HG03060 (cell line): ENCODE data around the gene FAM169A.
"Not testable (repeated sequence)": the region's sequence is repeated elsewhere in the genome, so short reads cannot be mapped to it uniquely, and the experiment has no call there.

Source experiments
- ATAC-seq: cut with Tn5 transposase; IDR thresholded peaks from one replicate; pipeline ENCODE4 v1.9.1; 2021; ENCODE audit warnings: low read depth, moderate number of reproducible peaks; ENCODE audit not compliant: unreplicated experiment

The FAM169A gene

GRCh38 chr5:74810915-74811314 is 55.3 kb downstream of the FAM169A start:
- no peak for ATAC-seq

DNA sequence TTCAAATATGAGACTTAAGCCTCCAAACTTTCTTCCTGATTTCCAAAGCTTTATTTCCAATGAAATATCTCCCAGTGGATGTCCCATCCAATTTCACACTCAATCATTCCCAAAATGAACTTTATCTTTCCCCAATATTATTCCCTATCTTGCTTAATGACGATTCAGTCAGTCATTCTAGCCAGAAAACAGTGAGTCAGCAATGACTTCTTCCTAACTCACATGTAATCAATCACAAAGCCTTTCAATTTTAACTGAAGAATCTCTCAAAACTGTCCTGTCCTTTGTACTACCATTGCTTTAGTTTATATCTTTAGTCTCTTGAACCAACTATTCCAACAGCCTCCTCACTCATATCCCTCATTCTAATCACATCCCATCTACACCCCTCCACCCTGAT is 64.2 kb downstream of the FAM169A start:
- ATAC-seq, result no peak

GRCh38 chr5:74801197-74801596 is 65.0 kb downstream of the FAM169A start:
- ATAC-seq, result no peak

- ATAC-seq, result no peak
Observed at GRCh38 chr5:74798977-74799911, 66.9 kb downstream of the FAM169A start.

DNA sequence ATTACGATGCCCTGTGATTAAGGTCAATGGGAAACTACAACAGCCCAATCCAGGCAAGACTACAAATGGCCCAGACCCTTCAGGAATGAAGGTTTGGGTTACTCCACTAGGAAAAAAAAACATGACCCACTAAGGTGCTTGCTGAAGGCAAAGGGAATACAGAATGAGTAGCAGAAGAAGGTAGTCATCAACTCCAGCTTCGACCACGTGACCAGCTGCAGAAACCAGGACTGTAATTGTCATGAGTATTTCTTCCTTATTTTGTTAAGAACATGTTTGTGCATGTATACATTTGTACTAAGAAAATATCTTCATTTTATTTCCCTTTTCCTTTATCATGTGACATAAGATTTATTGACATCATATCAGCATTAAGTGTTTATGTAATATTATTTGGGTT is 74.5 kb downstream of the FAM169A start:
- ATAC-seq, result not testable (repeated sequence)

- no peak for ATAC-seq
Observed at GRCh38 chr5:74787424-74787823, 78.8 kb downstream of the FAM169A start.

GRCh38 chr5:74786851-74787250 is 79.3 kb downstream of the FAM169A start:
- no peak for ATAC-seq

- ATAC-seq, result no peak
Observed at GRCh38 chr5:74778609-74779008, 87.6 kb downstream of the FAM169A start.

DNA sequence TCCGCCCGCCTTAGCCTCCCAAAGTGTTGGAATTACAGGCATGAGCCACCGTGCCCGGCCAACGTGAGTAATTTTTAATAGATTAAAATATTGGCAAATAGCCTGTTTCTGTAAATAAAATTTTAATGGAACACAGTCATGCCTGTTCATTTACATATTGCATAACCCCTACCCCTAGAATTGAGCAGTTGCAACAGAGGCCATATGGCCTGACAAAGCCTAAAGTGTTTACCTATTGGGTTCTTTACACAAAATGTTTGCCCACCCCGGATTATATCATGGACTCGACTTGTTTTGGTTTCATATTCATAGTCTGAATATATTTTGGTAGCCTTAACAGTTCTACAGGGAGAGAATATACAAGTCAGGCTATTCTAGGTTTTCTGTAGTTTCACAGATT is 93.8 kb downstream of the FAM169A start:
- no peak for ATAC-seq

DNA sequence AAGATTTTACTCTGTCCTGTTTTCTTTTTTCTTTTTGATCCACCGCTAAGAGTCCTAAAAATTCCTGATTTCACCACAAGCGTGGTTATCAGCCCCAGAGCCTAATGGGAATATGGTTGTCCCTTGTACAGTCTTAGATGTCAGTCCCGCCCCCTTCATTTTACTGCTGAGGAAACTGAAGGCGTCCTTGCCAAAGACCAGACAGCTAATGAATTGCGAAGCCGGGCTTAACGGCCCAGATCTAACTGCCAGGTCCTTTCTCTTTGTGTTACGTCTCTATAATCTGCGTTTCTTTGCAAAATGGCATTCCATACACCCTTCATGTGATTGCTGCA is 98.6 kb downstream of the FAM169A start:
- no peak for ATAC-seq

DNA sequence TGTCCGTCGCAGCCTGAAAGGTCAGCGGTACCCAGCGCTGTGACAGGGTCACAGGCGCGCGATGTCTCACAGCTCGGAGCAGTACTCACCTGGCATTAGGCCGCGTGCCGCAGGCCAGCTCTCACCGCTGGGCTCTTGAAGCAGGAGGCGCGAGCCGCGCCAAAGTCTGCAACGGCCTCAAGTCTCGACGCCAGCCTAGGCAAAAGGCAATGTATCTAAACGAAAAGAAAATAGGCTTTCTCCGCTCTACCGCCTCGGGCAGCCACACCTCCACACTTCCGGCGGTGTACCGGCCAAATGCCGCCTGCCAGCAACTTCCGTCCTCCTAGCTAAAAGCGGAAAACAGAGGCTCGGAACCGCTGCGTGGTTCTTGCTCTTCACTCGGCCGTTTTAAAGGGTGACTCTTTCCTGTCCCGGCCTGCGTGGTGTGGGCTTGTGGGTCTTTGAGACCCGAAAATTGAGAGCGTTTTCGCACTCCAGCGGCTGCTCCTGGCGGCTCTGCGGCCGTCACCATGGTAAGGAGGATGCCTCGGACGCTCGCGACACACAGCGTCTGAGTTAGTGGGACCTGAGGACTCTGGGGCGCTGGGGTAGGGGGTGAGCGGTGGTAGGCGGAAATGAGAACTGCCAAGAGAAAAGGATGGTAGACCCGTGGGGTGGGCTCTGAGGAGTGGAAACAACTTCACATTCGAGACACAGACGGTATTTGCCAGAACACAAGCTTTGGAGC is 99.2 kb downstream of the FAM169A start, which contains the start of the genes GFM2 and NSA2:
TSS of gene GFM2 (minus strand) at position 269 of the 730 bp plus-strand sequence. CDS start 3,375 bp downstream, outside the sequence.
TSS of gene NSA2 (plus strand) at position 401 of the 730 bp plus-strand sequence. CDS start at position 513, 112 bp downstream.
- peak; percentile 85 for ATAC-seq

- ATAC-seq, result no peak
Observed at GRCh38 chr5:74766418-74766848, 99.8 kb downstream of the FAM169A start.

DNA sequence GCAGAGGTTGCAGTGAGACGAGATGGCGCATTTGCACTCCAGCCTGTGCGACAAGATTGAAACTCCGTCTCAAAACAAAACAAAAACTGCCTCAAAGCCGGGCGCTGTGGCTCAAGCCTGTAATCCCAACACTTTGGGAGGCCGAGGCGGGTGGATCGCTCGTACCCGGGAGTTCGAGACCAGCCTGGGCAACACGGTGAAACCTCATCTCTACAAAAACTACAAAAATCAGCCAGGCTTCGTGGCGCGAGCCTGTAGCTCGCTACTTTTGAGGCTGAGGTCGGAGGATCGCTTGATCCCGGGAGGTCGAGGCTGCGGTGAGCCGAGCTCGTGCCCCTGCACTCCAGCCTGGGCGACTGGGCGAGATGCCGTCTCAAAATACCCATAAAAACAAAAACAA is 100.3 kb downstream of the FAM169A start:
- ATAC-seq, result no peak

- ATAC-seq, result no peak
Observed at GRCh38 chr5:74765201-74765600, 101.0 kb downstream of the FAM169A start.

GRCh38 chr5:74763504-74763903 is 102.7 kb downstream of the FAM169A start:
- ATAC-seq, result no peak

GRCh38 chr5:74762599-74762998 is 103.6 kb downstream of the FAM169A start:
- ATAC-seq, result no peak

DNA sequence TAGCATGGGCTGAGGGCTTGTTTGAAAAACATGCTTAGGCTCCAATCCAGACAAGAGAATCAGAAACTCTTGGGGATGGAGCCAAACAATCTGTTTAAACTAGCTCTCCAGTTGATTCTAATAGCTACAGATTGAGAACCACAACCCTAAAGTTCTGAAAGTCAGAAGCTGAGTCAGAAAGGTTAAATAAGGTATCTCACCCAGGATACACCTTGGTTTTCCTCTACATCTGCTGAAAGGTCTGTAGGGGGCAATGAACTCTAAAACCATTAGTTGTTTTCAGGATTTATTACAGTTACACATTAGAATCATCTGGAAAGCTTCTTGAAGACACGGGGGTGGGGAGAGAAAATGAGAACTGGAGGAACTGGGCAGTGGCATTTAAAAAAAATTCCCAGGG is 104.9 kb downstream of the FAM169A start:
- ATAC-seq, result no peak

GRCh38 chr5:74748742-74749141 is 117.4 kb downstream of the FAM169A start:
- not testable (repeated sequence) for ATAC-seq

- no peak for ATAC-seq
Observed at GRCh38 chr5:74738406-74738805, 127.8 kb downstream of the FAM169A start.

- no peak for ATAC-seq
Observed at GRCh38 chr5:74736759-74737158, 129.4 kb downstream of the FAM169A start.
